Lower leg skin (tissue), 3 donors: ENCODE results near the gene KIFAP3.

Source experiments
- POLR2A ChIP-seq, 2 donors: fragments of 450-650 bp; IDR thresholded peaks; one replicate each; pipeline ENCODE4 v1.6.1; 2016 to 2017; ENCODE audit warnings: antibody characterized with exemption in 2 of 2, mild to moderate bottlenecking in 1 of 2, moderate library complexity in 1 of 2
- TF ChIP-seq, protein P1 (sequence below), 3 donors: fragments of 450-650 bp; IDR thresholded peaks; one replicate each; pipeline ENCODE4 v1.5.1; 2016; ENCODE audit warnings: antibody characterized with exemption in 3 of 3, mild to moderate bottlenecking in 3 of 3, moderate library complexity in 2 of 3

DNA sequence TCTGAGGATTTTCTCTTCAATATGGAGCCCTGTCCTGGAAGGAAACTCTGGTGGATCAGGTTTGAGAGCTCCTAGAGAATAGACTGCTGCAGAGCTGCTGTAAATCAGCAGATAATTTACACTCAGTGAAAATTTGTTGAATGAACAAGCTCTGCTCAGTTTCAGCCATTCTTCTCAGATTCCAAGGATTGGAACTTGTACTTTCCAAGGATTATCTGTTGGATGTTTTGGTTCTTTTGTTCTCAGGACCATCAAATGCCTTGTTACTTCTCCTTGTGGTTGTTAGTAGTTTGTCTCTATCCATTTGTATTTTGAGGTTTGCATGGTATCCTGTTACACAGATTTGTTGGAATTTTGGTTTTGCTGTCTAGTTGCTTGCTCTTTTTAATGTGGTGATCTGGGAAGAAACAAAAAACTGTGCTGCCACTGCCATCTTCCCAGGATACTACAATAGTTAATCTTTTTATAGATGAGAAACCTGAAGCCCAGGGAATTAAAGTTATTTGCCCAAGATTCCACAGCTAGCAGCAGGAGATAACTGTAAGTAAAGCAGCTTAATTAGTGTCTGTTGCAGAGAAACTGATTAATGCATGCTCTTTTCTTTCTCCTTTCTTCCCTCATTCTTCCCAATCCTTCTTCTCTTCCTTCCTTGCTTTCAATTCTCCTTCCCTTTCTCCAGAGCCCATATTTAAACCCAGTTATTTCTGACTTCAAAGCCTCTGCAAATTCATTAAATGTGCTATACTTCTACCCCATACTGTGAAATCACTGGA lies 21.7 kb upstream of the KIFAP3 start:
- TF ChIP-seq, protein P1, sequence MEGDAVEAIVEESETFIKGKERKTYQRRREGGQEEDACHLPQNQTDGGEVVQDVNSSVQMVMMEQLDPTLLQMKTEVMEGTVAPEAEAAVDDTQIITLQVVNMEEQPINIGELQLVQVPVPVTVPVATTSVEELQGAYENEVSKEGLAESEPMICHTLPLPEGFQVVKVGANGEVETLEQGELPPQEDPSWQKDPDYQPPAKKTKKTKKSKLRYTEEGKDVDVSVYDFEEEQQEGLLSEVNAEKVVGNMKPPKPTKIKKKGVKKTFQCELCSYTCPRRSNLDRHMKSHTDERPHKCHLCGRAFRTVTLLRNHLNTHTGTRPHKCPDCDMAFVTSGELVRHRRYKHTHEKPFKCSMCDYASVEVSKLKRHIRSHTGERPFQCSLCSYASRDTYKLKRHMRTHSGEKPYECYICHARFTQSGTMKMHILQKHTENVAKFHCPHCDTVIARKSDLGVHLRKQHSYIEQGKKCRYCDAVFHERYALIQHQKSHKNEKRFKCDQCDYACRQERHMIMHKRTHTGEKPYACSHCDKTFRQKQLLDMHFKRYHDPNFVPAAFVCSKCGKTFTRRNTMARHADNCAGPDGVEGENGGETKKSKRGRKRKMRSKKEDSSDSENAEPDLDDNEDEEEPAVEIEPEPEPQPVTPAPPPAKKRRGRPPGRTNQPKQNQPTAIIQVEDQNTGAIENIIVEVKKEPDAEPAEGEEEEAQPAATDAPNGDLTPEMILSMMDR (IDR thresholded peaks at IDR 0.05) = no peak
- no peak for TF ChIP-seq POLR2A (IDR thresholded peaks at IDR 0.05)
